NCI-H82 treated with DMSO at 0.1 percent for 48 hours (cell line): Measurements from ENCODE around the gene ARSJ.
A peak's percentile ranks its signal among the peaks of the same experiment; 100 is the strongest.
"Not testable (repeated sequence)": the region's sequence is repeated elsewhere in the genome, so short reads cannot be mapped to it uniquely, and the experiment has no call there.

Experiments used
- DNase-seq: peaks from one replicate; lab custom pipeline; 2025; ENCODE audit not compliant: unreplicated experiment; lab: John Stamatoyannopoulos, UW

ARSJ gene

DNA sequence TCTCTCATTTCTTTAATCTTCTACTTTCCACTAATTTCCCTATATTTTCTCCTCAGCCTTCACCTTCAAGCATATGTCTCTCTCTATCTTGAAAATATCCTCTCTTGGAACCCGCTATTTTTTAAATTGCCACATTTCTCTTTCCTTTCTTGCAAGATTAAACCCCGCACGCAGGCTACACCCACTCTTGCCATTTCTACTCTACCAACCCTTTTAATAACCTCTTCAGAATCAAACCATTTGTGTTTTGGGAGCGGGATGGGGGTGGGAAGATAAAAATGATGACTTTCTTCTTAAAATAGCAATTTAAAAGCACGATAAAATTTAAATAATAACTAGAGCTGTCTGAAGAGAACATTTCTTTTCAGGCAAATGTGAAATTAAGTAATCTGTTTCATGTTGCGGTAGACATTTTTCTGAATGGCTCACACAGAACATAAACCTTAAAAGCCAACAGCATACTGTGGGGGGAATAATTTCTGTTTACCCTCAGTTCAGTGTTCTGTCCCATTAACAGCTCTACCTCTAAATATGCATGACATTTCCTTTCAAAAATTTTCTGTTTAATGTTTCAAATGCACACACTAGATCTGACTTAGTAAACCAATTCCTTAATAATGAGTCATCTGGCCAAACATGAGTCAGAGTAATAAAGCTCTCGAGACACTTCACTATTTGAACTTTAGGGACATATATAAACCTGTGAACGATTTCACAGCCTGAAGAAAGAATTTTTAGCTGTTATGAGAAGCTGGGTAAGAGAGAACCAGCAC, 20.5 kb downstream of the ARSJ start:
- no peak for DNase-seq

DNA sequence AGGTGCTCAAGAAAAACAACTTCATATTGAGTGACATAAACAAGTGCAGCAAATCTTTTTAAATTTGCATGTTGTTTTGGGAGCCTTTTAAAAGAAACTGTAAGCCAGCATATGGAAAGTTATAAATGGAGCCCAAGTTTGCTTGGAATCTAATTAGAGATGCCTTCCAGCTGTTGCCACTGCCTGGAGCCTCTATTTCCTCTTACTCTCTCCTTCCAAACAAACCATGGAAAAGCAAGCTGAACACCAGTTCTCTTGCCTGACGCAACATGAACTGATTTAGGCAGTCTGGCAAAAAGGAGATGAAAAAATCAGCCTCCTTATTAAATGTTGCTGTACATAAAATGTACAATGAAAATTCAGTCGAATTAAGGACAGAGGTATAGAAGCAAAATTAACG, 21.5 kb downstream of the ARSJ start:
- no peak for DNase-seq

- no peak for DNase-seq
Observed at GRCh38 chr4:113955948-113956347, 23.5 kb downstream of the ARSJ start.

DNA sequence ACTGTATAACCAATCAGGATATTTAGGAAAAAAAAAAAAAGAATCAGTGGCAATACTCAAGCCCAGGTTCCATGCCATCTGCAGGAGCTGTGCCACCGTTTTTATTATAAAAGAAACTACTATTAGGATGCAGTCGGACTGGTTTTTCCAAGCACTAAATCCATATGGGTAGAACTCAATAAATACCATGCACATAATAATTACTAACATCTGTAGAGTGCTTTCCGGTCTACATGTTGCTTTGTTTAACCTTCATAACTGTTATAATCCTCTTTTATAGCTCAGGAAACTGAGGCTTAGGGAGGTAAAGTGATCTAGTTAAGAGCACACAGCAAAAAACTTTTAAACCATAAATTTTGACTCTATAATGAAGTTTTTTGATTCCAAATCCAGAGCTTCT, 24.0 kb downstream of the ARSJ start:
- no peak for DNase-seq

DNA sequence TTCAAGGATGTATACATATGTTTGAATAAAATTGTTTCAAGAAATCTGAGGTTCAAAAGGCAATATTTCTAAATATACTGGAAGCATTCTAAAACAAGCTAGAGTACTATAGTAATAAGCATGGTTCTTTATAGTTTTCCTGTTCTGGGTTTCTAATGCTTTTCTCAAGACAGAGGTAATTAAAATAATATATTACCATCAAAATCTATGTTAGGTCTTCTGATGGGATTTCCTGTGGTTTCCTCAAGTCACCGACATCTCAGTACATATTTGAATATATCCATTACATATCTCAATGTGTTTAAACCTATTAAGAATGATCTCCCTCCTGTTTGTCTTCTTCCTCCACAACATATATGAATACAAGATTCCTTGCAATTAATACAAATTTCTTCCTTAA, 25.6 kb downstream of the ARSJ start:
- no peak for DNase-seq

DNA sequence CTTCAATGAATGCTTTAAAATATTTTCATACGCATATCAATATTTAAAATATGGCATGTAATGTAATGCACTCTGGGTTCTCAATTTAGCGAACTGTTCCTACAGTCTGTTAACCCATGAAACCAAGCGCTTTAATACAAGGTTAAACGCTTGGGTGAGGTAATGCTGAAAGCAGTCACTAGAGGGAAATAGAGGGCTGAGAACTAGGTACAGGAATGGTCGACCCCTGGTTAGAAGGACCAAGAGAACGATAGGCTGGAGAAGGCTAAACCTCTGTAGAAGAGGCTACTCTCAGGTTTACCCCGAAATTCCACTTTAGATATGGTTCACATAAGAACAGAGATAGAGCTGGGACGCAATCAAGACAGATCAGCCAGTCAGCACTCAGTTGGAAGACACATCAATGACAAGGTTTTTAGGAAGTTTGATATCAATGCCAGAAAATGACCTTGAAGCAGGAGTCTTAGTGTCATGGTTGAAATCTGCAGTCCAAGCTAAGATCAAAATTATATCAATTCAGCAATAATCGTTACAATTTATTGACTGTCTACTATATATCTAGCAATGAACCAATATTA, 26.9 kb downstream of the ARSJ start:
- peak; percentile 31 for DNase-seq

GRCh38 chr4:113951263-113951662, 28.2 kb downstream of the ARSJ start:
- no peak for DNase-seq

GRCh38 chr4:113950207-113950606, 29.2 kb downstream of the ARSJ start:
- no peak for DNase-seq

- DNase-seq, result no peak
Observed at GRCh38 chr4:113947484-113947883, 32.0 kb downstream of the ARSJ start.

- DNase-seq, result no peak
Observed at GRCh38 chr4:113945906-113946305, 33.5 kb downstream of the ARSJ start.

DNA sequence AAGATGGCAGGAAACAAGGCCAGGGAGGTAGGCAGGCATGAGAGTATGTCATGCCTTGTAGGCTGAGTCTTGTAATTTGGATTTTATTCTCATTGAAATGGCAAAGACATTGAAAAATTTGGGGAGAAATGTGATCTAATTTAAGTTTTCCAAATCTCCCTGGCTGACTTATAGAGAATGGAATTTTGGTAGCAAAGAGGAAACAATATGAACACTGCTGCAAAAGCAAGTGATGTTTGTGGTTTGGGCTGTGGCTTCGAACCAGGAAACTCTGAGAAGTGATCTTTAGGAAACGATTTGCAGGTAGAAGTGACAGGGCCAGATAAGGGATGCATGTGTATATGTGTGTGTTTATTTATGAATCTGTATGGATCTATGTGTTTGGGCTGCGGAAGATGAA, 35.6 kb downstream of the ARSJ start:
- no peak for DNase-seq

- DNase-seq, result no peak
Observed at GRCh38 chr4:113943085-113943484, 36.4 kb downstream of the ARSJ start.

DNA sequence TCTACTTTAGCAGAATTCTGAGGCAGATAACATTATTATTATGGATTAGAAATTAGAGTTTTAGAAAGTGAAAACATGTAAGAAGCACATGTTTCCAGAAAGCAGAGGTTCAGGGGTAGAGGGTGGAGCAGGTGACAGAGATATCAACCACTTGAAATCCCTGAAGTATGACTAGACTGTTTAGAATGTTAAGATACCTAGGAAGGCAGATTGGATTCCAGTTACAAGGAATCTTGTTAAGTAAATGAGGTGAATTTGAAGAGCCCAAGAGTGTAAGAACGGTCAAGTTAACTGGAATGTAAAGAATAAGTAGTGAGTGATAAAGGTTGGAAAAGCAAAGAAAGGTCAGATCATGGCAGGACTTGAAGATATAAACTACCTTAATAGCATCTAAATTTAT, 37.6 kb downstream of the ARSJ start:
- DNase-seq, result no peak

GRCh38 chr4:113940103-113940502, 39.3 kb downstream of the ARSJ start:
- not testable (repeated sequence) for DNase-seq

DNA sequence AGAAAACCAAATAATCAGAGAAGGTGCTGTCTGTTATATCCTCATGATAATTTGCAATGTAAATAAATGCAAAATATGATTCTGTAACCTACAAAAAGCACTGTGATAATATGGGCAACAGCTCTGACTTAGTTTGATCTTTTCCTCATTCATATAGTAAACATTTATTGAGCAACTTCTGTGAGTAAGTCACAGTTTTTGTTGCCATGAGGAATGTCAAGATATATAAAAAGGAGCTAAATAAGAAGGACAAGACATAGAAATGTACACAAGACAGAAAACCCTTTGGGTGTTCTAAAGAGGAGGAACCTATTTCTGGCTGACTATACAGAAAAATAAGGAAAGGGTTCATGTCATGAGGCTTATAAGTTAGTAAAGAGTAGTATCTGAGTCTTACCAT, 44.3 kb downstream of the ARSJ start:
- no peak for DNase-seq

GRCh38 chr4:113924706-113925105, 54.7 kb downstream of the ARSJ start:
- not testable (repeated sequence) for DNase-seq

GRCh38 chr4:113921089-113921794, 58.2 kb downstream of the ARSJ start:
- no peak for DNase-seq

- DNase-seq, result no peak
Observed at GRCh38 chr4:113919611-113920010, 59.8 kb downstream of the ARSJ start.

GRCh38 chr4:113919145-113919544, 60.3 kb downstream of the ARSJ start:
- DNase-seq, result no peak

GRCh38 chr4:113908829-113909228, 70.6 kb downstream of the ARSJ start:
- DNase-seq, result no peak

DNA sequence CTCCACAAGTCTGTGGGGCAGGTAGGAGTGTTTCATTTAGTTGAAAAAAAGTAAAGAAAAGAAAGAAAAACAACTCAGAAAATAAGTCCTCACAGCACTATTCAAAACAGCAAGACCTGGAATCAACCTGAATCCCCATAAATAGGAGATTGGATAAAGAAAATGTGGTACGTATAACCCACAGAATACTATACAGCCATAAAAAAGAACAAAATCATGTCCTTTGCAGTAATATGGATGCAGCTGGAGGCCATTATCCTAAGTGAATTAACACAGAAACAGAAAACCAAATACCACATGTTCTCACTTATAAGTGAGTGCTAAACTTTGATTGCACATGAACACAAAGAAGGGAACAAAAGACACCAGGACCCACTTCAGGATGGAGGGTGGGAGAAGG, 71.9 kb downstream of the ARSJ start:
- no peak for DNase-seq

DNA sequence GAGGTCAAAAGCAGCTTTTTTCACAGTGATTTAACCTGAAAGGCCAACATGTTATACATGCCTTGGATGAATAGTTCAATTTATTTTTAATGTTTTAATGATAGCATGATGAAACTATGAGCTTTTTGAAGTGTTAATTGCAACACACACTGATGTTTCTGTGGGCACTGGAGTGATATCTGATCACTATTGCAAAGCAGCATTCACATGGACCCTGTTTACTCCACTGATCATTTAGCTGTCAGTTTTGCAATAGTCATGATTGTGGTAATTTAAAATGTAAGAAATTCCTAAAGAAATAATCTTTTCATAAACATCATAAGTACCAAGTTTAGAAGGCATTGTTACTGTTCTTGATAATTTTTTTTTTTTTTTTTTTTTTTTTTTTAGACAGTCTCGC, 74.1 kb downstream of the ARSJ start:
- no peak for DNase-seq
